Measurements from ENCODE around the gene SLC12A3.

GRCh38 chr16:56832768-56833167, 32.2 kb upstream of the SLC12A3 start:
- TF ChIP-seq SUZ12 (IDR thresholded peaks at IDR 0.05; ENCODE audit: extremely low read depth, insufficient read depth, insufficient read length) (no peak), ZNF274 (IDR thresholded peaks at IDR 0.05; ENCODE audit: low read depth, low read length) (no peak)
